ENCODE data around the gene CKAP4.
"Not testable (repeated sequence)": the region's sequence is repeated elsewhere in the genome, so short reads cannot be mapped to it uniquely, and the experiment has no call there.

CKAP4 gene, protein sequence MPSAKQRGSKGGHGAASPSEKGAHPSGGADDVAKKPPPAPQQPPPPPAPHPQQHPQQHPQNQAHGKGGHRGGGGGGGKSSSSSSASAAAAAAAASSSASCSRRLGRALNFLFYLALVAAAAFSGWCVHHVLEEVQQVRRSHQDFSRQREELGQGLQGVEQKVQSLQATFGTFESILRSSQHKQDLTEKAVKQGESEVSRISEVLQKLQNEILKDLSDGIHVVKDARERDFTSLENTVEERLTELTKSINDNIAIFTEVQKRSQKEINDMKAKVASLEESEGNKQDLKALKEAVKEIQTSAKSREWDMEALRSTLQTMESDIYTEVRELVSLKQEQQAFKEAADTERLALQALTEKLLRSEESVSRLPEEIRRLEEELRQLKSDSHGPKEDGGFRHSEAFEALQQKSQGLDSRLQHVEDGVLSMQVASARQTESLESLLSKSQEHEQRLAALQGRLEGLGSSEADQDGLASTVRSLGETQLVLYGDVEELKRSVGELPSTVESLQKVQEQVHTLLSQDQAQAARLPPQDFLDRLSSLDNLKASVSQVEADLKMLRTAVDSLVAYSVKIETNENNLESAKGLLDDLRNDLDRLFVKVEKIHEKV
- total RNA-seq, result 16.9 reads per million, percentile 43 among the genes with 10 or more reads in this experiment

- DNase-seq, result peak; percentile 51
Observed at GRCh38 chr12:106247674-106248311, at the start of gene CKAP4. TSS of gene CKAP4 (minus strand) at chr12:106248020. CDS start at chr12:106247851, 169 bp downstream.

GRCh38 chr12:106297075-106297474, 49.3 kb upstream of the CKAP4 start:
- DNase-seq, result no peak

DNA sequence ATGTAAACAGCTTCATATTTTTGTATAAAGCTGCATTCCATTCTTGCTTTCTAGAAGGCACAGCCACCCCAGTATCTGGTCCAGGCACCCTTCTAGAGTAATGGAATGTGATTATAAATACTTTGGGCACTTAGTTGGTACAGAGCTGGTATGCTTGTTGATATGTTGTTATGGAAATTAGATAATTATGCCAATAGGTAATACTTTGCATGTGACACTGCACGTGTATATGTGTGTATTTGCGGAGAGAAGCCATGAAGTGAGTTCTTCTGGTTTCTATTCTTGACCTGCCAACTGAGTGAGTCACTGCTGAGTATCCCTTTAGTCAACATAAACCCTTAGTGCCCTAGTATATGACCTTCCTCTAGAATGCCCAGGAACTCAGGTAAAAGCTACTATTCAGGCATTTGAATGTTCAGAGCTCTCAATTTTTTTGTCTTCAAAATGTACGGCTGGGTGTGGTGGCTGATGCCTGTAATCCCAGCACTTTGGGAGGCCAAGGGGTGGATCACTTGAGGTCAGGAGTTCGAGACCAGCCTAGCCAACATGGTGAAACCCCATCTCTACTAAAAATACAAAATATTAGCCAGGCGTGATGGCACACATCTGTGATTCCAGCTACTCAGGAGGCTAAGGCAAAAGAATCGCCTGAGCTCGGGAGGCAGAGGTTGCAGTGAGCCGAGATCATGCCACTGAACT, 48.5 kb upstream of the CKAP4 start:
- no peak for DNase-seq

- DNase-seq, result no peak
Observed at GRCh38 chr12:106292339-106292738, 44.5 kb upstream of the CKAP4 start.

- no peak for DNase-seq
Observed at GRCh38 chr12:106291342-106291741, 43.5 kb upstream of the CKAP4 start.

GRCh38 chr12:106290666-106291065, 42.8 kb upstream of the CKAP4 start:
- no peak for DNase-seq

DNA sequence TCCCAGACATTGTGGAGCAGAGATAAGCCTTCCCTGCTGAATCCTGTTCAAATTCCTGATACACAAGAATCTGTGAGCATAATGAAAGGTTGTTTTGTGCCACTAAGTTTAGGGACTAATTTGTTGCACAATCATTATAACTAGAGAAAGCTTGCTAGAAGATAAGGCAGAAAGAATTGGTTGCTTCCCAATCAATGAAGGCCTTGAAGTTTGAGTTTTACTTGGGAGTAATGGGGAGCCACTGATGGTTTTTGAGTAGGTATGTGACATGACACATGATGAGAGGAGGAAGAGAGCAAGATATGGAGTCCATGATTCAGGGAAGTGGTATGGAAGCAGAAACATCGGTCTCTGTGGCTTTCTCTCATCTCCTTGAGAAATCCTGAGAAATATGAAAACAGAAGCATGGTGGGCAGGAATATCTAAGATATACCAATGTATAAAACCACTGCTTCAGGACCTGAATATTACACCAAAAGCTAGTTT, 41.4 kb upstream of the CKAP4 start:
- DNase-seq, result no peak

- DNase-seq, result no peak
Observed at GRCh38 chr12:106288494-106289195, 40.8 kb upstream of the CKAP4 start.

DNA sequence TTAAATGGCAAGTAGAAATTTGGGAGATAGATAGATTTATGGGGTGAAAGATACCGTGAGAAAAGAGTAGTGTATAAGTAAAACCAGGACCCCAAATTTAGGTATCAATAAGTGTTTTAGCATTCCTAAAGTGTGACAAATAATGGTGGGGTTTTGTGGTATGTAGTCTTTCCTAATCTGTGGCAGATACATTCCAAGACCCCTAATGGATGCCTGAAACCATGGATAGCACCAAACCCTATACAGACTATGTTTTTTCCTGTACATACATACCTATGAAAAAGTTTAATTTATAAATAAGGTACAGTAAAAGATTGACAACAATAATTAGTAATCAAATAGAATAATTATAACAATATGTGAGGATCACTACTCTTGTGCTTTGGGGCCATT, 40.3 kb upstream of the CKAP4 start:
- no peak for DNase-seq

DNA sequence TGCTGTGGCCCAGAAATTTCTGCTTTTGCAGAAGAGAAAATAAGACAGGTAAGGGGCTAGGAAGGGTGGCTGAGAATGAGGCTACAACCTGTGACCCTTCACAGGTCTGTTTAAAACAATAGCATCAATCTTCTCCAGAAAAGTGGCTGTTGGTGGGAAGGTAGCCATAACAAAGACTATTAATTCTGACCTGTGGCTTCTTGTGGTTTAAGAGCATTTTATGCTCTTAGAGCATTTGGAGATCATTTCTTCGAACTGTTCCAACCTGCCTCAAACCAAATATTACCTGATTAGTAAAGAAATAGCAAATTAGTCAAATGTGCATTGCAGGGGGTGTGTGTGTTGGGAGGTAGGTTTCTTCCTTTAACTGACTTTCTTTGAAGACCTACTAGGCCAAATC, 39.5 kb upstream of the CKAP4 start:
- no peak for DNase-seq

DNA sequence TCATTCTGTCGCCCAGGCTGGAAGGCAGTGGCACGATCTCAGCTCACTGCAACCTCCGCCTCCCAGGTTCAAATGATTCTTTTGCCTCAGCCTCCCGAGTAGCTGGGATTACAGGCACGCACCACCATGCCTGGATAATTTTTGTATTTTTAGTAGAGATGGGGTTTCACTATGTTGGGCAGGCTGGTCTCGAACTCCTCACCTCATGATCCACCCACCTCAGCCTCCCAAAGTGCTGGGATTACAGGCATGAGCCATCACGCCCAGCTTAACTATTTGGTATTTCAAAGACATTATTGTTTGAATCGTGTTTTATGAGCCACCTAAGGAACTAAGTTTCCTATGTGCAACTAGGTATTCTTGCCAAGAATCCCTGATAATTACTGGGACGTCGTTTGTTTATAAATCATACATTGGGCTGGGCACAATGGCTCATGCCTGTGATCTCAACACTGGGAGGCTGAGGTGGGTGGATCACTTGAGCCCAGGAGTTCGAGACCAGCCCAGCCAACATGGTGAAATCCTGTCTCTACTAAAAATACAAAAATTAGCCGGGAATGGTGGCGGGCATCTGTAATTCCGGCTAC, 38.8 kb upstream of the CKAP4 start:
- DNase-seq, result not testable (repeated sequence)

GRCh38 chr12:106285982-106286381, 38.2 kb upstream of the CKAP4 start:
- no peak for DNase-seq

GRCh38 chr12:106284358-106285105, 36.7 kb upstream of the CKAP4 start:
- no peak for DNase-seq

DNA sequence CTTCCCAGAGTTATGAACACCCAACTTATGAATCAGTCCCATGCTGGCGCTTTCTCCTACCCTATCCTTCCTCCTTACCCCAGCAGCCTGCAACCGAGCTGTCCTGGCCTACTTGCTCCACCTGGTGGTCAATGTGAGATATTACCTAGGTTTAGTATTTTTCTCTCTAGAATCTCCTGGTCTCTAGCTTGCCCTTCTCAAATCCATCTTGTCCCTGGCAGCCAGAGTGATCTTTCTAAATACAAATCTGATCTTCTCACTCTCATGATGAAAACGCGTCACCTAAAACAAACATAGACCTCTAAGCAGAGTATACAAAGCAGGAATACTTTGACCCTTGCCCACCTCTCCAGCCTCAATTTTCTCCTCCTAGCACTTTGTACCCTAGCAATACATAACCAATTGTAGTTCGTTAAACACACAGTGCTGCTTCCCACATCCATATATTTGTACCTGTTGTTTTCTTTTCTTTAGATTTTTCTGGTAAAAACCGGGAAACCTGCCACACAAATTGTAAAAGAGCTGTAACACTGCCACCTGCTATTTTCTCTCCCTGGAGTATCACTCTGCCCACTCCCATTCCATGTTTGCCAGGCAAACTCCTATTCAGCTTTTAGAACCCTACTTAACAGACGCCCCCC, 34.8 kb upstream of the CKAP4 start:
- peak; percentile 21 for DNase-seq

- DNase-seq, result no peak
Observed at GRCh38 chr12:106281804-106282203, 34.0 kb upstream of the CKAP4 start.

GRCh38 chr12:106281056-106281782, 33.4 kb upstream of the CKAP4 start:
- DNase-seq, result no peak

DNA sequence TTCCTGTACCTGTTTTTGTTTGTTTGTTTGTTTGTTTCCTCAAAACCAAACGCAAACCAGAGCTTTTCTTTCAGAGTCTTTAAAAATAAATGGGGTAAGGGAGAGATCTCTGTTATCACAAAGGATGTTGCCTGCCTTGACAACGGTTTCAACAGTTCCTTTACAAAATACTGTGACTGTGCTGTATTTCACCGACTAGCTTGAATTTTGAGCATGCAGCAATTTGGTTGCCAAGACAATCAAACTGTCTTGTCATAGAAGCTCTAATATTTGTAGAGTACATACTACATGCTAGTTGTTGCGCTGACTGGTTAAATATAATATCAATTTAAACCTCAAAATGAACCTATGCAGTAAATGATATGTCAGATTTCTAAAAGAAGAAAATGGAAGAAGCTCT, 32.3 kb upstream of the CKAP4 start:
- no peak for DNase-seq

DNA sequence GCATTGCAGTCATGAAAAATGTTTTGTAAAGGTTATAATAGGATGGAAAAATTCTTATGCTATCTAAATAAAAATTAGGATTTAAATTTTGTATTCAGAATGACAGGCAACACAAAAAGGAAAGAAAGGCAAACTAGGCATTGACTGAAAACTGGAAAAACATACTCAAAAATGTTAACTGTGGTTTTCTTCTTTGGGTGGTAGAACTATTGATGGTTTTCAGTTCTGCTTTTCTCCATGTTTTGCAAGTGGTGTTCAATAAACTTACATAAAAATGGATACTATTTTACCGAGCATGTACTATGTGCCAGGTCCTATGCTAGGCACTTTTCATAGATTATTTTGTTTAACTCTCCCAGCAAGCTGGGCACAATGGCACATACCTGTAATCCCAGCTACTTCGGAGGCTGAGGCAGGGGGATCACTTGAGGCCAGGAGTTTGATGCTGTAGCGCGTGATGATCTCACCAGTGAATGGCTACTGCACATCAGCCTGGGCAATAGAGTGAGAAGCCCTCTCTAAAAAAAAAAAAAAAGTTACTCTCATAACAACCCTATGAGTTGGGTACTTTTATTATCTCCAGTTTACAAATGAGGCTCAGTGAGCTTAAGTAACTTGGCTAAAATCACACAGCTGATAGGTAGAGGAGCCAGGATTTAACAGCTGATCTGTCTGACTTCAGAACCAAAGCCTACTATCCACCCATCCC, 28.4 kb upstream of the CKAP4 start:
- no peak for DNase-seq

DNA sequence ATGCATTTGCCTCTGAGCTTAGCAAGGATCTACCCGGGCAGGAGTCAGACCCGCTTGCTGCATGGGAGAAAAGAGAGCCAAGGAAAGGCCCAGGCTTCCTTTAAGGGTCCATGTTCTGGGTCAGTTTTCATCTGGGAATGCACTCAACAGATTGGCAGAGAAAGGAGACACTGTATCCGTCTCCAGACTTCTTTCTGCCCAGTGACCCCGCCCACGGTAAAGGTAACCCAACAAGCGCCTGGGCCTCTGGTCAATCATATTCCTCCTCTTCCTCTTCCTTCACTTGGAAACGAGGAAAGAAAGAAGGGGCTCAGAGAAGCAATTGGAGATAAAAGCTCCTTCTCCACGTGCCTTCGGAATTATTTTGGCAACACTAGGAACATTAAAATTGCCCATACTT, 27.6 kb upstream of the CKAP4 start:
- DNase-seq, result no peak

Data from effector CD4-positive, alpha-beta T cell (primary cell).